Ectodermal cell (in vitro differentiated cells): Measurements from ENCODE around the gene MBNL2.

Experiments used
- H3K27ac ChIP-seq: 2 replicates; pipeline ENCODE4 v1.7.0; 2013; ENCODE audit warnings: mild to moderate bottlenecking, low read depth, low read length; ENCODE audit not compliant: insufficient read depth, poor library complexity, severe bottlenecking
- H3K27me3 ChIP-seq: 2 replicates; pipeline ENCODE4 v1.7.0; 2013; ENCODE audit warnings: mild to moderate bottlenecking, low read length; ENCODE audit not compliant: insufficient read depth, control insufficient read depth, poor library complexity, severe bottlenecking
- H3K36me3 ChIP-seq: one replicate; pipeline ENCODE4 v1.7.0; 2013; ENCODE audit warnings: low read length; ENCODE audit not compliant: control insufficient read depth, insufficient read depth
- H3K4me1 ChIP-seq: one replicate; pipeline ENCODE4 v1.7.0; 2013; ENCODE audit warnings: low read length; ENCODE audit not compliant: control insufficient read depth, insufficient read depth
- H3K4me3 ChIP-seq: 2 replicates; pipeline ENCODE4 v1.7.0; 2013; ENCODE audit warnings: low read depth, low read length, control low read depth; ENCODE audit not compliant: insufficient read depth
- H3K9me3 ChIP-seq: 2 replicates; pipeline ENCODE4 v1.7.0; 2013; ENCODE audit warnings: mild to moderate bottlenecking, low read length, moderate library complexity; ENCODE audit not compliant: control insufficient read depth
- WGBS, 2 experiments: methylation state at CpG; one replicate each; pipeline ENCODE4 v1.1.7; 2013; ENCODE audit warnings: missing lambda C conversion rate in 2 of 2; 5-methylcytosine and 5-hydroxymethylcytosine counted together

The MBNL2 gene

DNA sequence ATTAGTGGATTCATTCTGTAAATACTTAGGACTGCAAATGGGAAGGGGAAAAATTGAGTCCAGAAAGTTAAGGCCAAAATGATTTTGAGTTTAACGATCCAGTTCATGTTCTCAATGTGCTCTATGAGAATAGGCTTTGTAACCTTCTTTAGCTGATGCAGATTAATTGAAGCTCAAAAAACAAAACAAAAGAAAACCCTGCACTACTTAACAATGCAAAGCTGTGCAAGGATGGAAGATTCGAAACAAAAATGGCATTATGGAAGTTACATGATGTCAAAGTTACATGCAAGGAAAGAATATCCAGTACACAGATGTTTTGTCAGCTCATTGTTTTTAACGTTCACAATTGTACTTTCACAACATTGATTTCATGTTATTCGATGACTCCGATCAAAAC lies 132.7 kb downstream of the MBNL2 start:
- no peak overlapping the region for H3K4me3 ChIP-seq
- peaks cover 14% of the 10 kb centered on the region for H3K36me3 ChIP-seq
- WGBS, 2 experiments: 94 to 96% methylated on average over 5 of the region's 5 CpGs
- H3K4me1 ChIP-seq: no peaks in the 10 kb centered on the region
- no peaks in the 10 kb centered on the region for H3K9me3 ChIP-seq
- H3K27ac ChIP-seq: no peak overlapping the region
- H3K27me3 ChIP-seq: no peaks in the 10 kb centered on the region

DNA sequence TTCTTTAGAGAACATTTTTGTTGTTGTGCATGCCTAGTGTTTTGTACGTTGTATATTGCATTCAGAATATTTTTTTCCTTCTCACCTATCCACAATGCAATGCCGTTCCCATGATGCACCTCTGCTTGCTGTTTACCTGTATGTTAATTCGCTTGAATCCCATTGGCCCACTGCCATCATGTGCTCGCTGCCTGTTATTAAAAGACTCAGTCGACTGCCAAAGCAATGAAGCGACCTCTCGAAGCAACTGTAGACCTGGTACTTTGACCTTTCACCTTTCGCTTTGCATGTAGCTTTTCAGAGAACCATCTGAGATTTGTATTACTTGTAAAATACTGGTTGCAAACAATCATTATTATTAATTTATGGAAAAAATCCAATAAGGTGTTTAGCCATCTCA lies 134.5 kb downstream of the MBNL2 start:
- 94 to 96% methylated on average over 7 to 8 of the region's 8 CpGs for WGBS, 2 experiments
- H3K9me3 ChIP-seq: no peaks in the 10 kb centered on the region
- no peak overlapping the region for H3K4me3 ChIP-seq
- H3K36me3 ChIP-seq: no peaks in the 10 kb centered on the region
- no peak overlapping the region for H3K27ac ChIP-seq
- no peaks in the 10 kb centered on the region for H3K4me1 ChIP-seq
- no peaks in the 10 kb centered on the region for H3K27me3 ChIP-seq

DNA sequence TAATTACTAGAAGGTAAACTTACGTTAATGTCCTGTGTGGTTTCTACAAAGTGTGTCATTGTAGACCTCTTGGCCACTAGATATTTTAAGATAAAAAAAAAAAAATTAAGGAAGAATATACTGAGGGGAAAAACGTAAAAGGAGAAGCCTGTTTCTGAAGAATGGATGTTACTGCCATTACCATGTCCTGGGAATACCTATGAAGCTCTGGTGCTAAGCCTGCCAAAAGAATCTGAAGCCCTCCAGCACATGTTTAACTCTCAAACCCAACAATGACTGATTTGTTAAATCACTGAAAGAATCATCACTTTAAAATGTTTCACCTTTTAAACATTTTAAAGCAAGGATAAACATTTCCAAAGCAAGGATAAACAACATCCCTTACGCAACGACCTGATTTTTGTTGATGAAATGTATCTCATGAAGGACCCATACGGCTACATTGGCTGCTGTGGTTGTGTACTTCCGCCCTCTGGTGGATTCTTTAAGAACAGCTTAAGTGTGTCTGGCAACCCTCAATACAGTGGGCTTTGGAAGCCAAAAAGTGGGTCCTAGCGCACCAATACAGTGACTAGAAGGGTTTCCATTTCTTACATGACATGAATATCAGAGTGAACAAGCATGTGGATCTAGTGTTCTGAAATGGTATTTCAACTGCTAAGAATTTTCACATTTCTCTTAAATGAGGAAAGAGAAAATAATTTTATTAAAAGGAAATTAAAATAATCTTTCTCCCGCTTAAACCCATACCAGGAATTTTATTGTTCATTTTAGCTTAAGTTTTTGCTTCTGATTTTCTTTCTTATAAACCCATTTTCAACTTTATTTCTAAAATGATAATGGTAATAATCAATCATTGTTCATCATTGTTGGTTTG lies 137.3 kb downstream of the MBNL2 start:
- no peak overlapping the region for H3K27ac ChIP-seq
- no peaks in the 10 kb centered on the region for H3K36me3 ChIP-seq
- no peak overlapping the region for H3K4me3 ChIP-seq
- no peaks in the 10 kb centered on the region for H3K4me1 ChIP-seq
- WGBS, 2 experiments: 41 to 51% methylated on average over 6 to 7 of the region's 8 CpGs
- no peaks in the 10 kb centered on the region for H3K27me3 ChIP-seq
- H3K9me3 ChIP-seq: no peaks in the 10 kb centered on the region

DNA sequence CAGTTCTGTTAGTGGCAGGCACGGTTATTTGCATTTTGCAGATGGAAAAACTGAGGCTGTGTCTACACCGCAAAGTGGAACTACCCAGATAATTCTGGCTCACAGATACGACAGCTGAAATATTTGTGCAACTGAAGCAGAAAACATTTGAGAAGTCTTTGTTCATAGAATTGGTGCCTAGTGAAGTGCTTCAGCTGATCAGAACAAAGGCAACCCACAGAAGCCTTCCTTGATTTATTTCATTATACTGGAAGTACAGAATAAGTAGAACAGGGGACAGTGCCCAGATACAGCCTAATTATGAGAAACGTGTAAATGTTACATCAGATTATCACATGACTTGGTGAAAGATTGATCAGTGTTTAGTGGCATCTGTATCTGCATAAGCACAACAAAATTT lies 138.5 kb downstream of the MBNL2 start:
- WGBS, 2 experiments: 93 to 98% methylated on average over 4 of the region's 4 CpGs
- no peaks in the 10 kb centered on the region for H3K36me3 ChIP-seq
- no peaks in the 10 kb centered on the region for H3K27me3 ChIP-seq
- H3K9me3 ChIP-seq: no peaks in the 10 kb centered on the region
- no peaks in the 10 kb centered on the region for H3K4me1 ChIP-seq
- H3K4me3 ChIP-seq: no peak overlapping the region
- no peak overlapping the region for H3K27ac ChIP-seq

DNA sequence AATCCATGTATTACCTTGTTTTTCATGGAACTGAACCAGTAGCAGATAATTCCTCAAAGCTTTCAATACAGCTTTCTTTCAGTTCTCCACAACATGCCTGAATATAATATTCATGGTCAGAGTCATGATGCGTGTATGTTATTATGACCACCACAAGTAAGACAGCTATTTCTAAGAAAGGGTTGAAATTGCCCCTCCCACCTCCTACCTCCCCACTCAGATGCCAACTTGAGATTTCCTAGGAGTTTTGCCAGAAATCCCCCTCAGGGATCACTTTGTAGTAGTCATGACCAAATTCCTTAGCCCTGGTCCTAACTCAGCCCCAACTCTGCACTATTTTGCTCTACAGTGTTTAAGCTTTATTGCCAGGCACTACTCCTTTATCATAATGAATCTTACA lies 141.9 kb downstream of the MBNL2 start:
- Histone ChIP-seq H3K9me3 (no peaks in the 10 kb centered on the region), H3K4me3 (no peak overlapping the region), H3K36me3 (no peaks in the 10 kb centered on the region), H3K4me1 (peaks cover 10% of the 10 kb centered on the region), H3K27me3 (no peaks in the 10 kb centered on the region), H3K27ac (no peak overlapping the region)
- 100% methylated on average over 1 of the region's 1 CpG for WGBS, 2 experiments

DNA sequence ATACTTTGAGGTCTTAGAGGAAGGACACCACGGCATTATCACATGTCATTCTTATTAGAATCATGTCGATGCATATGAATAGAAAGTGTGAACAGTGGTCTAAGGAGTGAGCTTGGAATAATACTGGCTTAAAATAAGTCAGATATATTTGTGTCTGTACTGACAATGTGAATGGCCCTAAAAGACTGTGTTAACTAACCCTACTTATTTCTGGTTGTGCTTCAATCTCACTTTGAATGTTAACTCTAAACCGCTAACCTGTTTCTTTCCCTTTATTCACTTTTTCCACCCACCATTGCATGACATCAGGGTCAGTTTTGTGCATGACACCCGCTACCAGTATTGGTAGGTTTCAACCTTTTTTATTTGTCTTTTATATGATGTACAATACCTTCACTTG lies 142.7 kb downstream of the MBNL2 start:
- Histone ChIP-seq H3K4me3 (no peak overlapping the region), H3K27me3 (no peaks in the 10 kb centered on the region), H3K4me1 (peaks cover 10% of the 10 kb centered on the region), H3K36me3 (no peaks in the 10 kb centered on the region), H3K27ac (no peak overlapping the region), H3K9me3 (no peaks in the 10 kb centered on the region)
- WGBS, 2 experiments: 92 to 95% methylated on average over 3 of the region's 4 CpGs

DNA sequence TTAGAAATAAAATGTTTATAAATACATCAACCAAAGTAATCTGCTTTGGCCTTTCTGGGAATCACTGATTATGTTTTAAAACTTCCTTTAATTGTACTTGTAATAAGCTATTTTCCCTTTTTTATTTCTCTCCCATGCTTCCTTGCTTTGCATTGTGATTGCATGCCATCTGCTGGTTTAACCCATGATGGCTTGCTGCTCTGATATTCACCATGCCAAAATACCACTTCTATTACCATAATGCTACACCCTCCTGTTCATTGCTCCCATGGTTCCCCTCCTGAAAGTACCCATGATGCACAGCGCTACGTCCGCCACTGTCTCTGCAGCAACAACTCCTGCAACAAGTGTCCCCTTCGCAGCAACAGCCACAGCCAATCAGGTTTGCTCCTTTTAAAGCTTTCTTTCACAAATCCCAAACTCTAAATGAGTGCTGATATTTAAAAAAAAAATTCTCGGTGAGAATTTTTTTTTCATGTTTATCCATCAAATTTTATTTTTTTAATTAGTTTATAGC lies 144.1 kb downstream of the MBNL2 start:
- Histone ChIP-seq H3K9me3 (no peaks in the 10 kb centered on the region), H3K27me3 (no peaks in the 10 kb centered on the region), H3K36me3 (no peaks in the 10 kb centered on the region), H3K4me1 (peaks cover 10% of the 10 kb centered on the region), H3K4me3 (no peak overlapping the region), H3K27ac (no peak overlapping the region)
- 92 to 98% methylated on average over 4 of the region's 5 CpGs for WGBS, 2 experiments

DNA sequence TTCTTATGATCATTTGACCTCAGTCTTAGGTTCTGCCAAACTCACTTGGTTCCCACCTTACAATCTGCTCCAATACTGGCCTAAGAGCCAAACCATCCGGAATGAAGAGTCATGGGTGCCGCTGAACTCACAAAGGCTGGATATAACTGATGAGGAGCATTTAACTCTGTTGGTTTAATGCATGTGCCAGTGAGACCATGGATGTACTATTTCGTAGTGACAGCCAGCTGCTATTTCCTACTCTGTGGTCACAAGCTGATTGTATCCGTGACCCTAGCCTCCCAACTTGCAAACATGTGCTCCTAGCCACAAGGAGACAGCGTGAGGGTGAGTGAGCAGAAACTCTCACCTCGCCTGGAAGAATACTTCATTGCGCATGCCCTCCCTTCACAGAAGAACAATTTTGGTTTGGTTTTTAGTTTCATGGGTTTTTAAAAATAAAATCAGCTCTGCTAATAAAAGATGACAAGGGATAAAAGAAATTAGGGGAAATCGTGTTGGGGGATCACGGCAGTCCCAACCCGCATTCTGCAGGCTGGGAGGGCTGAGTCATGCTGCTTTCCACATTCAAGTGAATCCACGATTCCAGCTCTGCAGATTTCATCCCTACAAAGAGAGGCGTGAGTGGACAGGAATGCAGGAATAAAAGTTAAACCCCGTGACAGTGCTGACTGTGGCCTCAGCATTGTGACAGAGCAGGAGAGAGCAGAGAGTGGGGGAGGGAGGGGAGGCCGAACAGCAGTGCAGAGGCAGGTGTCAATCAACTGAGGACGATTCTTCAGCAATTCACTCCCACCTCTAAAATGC lies 145.1 kb downstream of the MBNL2 start:
- WGBS, 2 experiments: 61 to 65% methylated on average over 13 to 15 of the region's 15 CpGs
- no peak overlapping the region for H3K27ac ChIP-seq
- no peaks in the 10 kb centered on the region for H3K36me3 ChIP-seq
- no peaks in the 10 kb centered on the region for H3K27me3 ChIP-seq
- peaks cover 10% of the 10 kb centered on the region for H3K4me1 ChIP-seq
- no peak overlapping the region for H3K4me3 ChIP-seq
- no peaks in the 10 kb centered on the region for H3K9me3 ChIP-seq

DNA sequence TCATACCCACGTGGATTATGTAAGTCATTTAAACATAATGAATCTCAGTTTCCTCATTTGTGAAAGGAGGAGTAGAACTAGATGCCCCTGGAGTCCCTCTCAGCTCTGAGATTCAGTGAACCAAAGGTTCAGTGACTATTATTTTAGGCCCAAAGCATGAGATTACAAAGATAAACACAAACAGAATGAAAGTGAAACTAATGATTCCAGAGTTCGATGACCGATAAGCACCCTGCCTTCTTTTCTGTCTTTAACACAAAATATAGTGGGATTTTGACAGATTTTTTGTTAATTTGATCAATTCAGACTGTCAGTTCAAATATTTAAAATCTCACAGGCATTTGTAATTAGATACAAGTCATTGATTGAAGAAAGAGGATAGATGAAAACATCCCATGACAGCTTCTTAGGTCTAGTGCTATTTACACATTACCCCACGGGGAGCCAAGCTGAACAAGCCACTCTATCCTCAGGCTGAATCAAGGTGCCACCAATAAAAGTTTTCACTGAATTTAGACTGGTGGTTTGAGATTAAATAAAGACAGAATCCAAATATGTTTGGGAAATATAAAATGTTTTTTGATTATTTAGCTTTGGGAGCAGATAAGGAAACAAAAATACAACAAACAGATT lies 147.2 kb downstream of the MBNL2 start:
- H3K9me3 ChIP-seq: no peaks in the 10 kb centered on the region
- H3K27ac ChIP-seq: no peak overlapping the region
- H3K4me3 ChIP-seq: no peak overlapping the region
- 92 to 98% methylated on average over 3 to 4 of the region's 4 CpGs for WGBS, 2 experiments
- H3K27me3 ChIP-seq: no peaks in the 10 kb centered on the region
- H3K4me1 ChIP-seq: peaks cover 10% of the 10 kb centered on the region
- H3K36me3 ChIP-seq: no peaks in the 10 kb centered on the region
